ENCODE measurements around the gene ESPN. TPM values are rescaled to one million over a fixed set of nuclear protein-coding genes. Genes with fewer than 3 reads are reported as not detected.
"Not testable (repeated sequence)": the region's sequence is repeated elsewhere in the genome, so short reads cannot be mapped to it uniquely, and the experiment has no call there.

The ESPN gene
- total RNA-seq, 4 donors from 2014 or later = 0.33 to 1.0 (median 1.0) TPM; not detected in 1

DNA sequence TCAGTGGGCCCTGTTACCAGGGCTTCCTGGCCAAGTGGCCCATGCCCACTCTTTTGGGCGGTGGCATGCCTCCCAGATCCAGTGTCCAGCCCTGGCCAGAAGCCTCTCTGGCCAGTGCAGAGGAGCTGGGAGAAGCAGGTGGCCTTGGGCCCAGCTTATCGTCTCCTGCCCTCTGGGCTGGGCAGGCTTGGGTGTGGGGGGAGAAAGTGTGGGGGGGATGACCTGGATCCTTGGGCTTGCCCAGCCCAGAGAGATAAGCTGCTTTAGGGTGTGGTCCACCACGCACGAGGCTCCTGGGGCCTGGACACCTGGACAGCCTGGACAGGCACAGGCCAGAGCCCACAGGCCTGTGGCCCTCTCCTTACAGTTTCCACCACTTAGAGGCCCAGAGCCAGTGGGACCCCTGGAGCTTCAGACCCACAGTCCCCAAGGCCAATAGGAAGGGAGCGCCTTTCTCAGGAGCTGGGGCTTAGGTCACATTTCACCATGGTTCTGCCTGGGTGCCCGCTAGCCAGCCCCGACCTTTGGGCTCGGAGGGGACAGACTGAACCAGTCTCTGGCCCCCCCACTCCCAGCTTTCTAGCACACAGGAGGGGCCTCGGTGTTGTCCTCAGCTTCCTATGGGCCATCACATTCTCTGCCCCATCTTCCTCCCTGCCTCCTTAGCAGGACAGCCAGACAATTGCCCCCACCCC lies 1.8 kb downstream of the ESPN start:
- WGBS = 87% methylated on average over 8 of the region's 9 CpGs
- Histone ChIP-seq H3K36me3 (no peaks in the 10 kb centered on the region), H3K27ac (replicated peaks in 1 of 4) (no peak overlapping the region), H3K4me1 (peaks cover 24 to 29% (median 28%) of the 10 kb centered on the region in 4 donors), H3K27me3 (peaks cover 0 to 100% (median 47%) of the 10 kb centered on the region in 4 donors), H3K4me3 (no peak overlapping the region), H3K9me3 (no peaks in the 10 kb centered on the region)
- no peak for TF ChIP-seq POLR2A (IDR thresholded peaks at IDR 0.05; ENCODE audit: low read depth)
- DNase-seq (ENCODE audit: extremely low spot score) = no peak
- intact Hi-C loops (cut with DNase I) = no loop called here

DNA sequence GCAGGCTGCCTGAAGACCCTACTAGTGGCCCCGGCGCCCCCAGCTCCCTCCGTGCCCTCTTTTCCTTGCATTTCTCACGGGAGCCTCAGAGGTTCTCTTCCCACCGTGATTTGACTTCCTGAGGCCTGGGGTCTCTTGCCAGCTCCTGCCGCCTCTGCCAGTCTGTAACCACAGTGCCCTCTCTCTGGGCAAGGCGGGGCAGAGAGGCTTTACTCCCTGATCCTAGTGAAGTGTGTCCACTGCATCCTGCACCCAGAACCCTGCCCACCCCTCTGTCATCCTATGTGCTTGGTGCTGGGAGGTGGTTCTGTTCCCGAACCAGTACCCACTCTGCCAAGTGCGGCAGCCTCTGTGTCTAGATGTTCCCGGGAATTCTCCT lies 2.4 kb downstream of the ESPN start:
- intact Hi-C loops (cut with DNase I) = no loop called here
- no peak for TF ChIP-seq POLR2A (IDR thresholded peaks at IDR 0.05; ENCODE audit: low read depth)
- TF ChIP-seq, protein P1, sequence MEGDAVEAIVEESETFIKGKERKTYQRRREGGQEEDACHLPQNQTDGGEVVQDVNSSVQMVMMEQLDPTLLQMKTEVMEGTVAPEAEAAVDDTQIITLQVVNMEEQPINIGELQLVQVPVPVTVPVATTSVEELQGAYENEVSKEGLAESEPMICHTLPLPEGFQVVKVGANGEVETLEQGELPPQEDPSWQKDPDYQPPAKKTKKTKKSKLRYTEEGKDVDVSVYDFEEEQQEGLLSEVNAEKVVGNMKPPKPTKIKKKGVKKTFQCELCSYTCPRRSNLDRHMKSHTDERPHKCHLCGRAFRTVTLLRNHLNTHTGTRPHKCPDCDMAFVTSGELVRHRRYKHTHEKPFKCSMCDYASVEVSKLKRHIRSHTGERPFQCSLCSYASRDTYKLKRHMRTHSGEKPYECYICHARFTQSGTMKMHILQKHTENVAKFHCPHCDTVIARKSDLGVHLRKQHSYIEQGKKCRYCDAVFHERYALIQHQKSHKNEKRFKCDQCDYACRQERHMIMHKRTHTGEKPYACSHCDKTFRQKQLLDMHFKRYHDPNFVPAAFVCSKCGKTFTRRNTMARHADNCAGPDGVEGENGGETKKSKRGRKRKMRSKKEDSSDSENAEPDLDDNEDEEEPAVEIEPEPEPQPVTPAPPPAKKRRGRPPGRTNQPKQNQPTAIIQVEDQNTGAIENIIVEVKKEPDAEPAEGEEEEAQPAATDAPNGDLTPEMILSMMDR (IDR thresholded peaks at IDR 0.05) = no peak
- no peak for TF ChIP-seq EP300 (IDR thresholded peaks at IDR 0.05)
- no peak for TF ChIP-seq POLR2AphosphoS5 (IDR thresholded peaks at IDR 0.05)
- 92% methylated on average over 10 of the region's 10 CpGs for whole genome bisulfite sequencing
- no peak overlapping the region for H3K27ac ChIP-seq (replicated peaks in 1 of 4)
- H3K4me3 ChIP-seq = no peak overlapping the region
- peaks cover 0 to 97% (median 47%) of the 10 kb centered on the region in 4 donors for H3K27me3 ChIP-seq
- H3K9me3 ChIP-seq = no peaks in the 10 kb centered on the region
- no peak for DNase-seq (ENCODE audit: extremely low spot score)
- H3K4me1 ChIP-seq = peaks cover 24 to 29% (median 28%) of the 10 kb centered on the region in 4 donors
- H3K36me3 ChIP-seq = no peaks in the 10 kb centered on the region

DNA sequence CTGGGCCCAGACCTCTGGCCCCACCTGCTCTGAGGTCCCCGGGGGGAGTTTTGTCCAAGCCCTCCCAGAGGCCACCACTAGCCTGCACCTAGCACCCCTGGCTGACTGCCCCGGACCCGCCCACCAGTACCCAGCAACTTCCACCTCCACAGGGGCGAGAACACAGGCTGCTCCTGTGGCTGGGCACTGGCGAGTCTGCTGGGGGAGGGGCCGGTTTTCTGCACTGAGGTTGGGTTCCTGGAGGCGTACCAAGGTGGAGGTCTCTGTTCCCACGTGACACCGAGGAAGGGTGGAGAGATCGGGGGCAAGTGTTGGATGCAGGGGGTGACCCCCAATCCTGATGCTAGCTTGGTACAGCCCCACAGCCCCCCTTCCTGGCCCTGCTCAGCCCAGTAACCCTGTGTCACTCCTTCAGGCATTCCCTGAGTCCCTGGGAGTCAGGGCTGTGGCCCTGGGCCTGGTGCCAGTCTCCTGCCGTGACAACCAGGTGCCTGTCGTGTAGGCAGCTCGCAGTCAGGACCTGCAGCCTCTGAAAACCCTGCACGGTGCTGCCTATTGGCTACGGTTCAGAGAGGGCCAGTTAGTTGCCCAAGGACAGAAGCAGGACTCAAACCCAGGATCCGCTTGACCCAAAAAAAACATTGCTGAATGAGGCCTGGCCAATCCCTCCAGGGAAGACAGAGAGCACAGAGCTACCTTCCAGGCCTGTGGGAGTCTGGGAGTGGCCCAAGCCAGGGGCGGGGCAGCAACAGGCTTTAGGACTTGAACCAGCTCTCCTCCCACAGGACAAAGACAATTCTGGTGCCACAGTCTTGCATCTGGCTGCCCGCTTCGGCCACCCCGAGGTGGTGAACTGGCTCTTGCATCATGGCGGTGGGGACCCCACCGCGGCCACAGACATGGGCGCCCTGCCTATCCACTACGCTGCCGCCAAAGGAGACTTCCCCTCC lies 3.1 kb downstream of the ESPN start:
- WGBS = 76% methylated on average over 16 of the region's 26 CpGs
- intact Hi-C loops (cut with DNase I) = no loop called here
- no peaks in the 10 kb centered on the region for H3K36me3 ChIP-seq
- peaks cover 23 to 29% (median 27%) of the 10 kb centered on the region in 4 donors for H3K4me1 ChIP-seq
- H3K4me3 ChIP-seq = no peak overlapping the region
- no peaks in the 10 kb centered on the region for H3K9me3 ChIP-seq
- DNase-seq (ENCODE audit: extremely low spot score) = no peak
- H3K27me3 ChIP-seq = peaks cover 0 to 91% (median 46%) of the 10 kb centered on the region in 4 donors
- no peak for TF ChIP-seq EP300 (IDR thresholded peaks at IDR 0.05)
- no peak for TF ChIP-seq POLR2AphosphoS5 (IDR thresholded peaks at IDR 0.05)
- H3K27ac ChIP-seq (replicated peaks in 1 of 4) = no peak overlapping the region

DNA sequence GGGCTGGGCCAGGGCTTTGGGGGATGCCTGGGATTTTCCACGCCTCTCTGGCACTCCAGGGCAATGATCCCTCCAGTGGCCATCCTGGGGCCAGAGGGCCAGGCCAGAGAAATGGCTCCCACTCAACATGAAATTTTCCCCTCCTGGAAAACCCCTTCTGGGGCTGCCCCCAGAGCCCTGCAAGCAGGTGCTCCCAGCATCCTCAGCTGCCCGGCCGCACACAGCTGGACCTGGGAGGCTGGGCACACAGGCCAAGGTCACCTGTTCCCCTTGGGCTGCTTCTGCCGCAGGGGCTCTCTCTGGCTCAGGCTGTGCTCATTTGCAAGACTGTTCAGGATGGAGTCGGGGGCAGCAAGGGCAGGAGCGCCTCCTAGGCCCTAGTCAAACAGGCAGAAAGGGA lies 3.9 kb downstream of the ESPN start:
- H3K9me3 ChIP-seq; H3K4me3 ChIP-seq; DNase-seq (ENCODE audit: extremely low spot score); intact Hi-C loops (cut with DNase I); H3K36me3 ChIP-seq; H3K27ac ChIP-seq (replicated peaks in 1 of 4): not testable (repeated sequence)
- H3K27me3 ChIP-seq = peaks cover 0 to 84% (median 43%) of the 10 kb centered on the region in 4 donors
- 100% methylated on average over 3 of the region's 6 CpGs for WGBS
- peaks cover 16 to 21% (median 20%) of the 10 kb centered on the region in 4 donors for H3K4me1 ChIP-seq

DNA sequence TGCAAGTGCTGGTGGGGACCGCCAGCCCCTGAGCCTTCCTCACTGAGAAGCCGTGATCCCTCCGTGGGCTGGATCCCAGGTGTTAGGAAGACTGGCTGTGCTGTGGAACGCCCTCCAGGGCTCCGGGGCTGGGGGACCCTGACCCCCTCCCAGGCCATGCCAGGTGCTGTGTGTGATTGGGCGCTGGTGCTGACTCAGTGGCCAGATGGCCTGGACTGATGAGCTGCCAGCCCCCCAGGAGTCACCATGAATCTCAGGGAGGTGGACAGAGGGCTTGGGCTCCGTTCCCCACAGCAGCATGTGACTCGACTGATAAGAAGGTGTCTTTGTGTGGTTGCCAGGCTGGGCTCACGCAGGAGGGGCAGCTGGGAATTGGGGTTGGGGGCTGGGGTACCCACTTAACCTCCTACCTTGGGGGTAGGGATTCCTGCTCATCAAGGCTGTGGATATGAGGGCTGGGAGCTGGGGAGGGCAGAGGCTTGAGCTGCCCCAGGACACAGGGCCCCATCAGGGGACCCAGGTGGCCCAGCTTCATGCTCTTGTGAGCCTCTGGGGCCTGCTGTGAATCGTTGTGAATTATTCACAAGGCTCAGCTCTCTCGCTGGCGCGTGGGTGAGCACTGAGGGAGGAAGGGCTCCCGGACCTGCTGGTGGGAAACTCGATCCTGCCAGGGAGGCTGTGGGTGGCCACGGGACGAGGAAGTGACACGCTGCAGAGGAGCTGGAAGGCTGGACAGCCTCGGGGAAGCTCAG lies 5.3 kb downstream of the ESPN start:
- WGBS = no CpG with 5 or more reads among the region's 19 CpGs
- H3K4me3 ChIP-seq; H3K36me3 ChIP-seq; H3K4me1 ChIP-seq; H3K9me3 ChIP-seq; H3K27ac ChIP-seq (replicated peaks in 1 of 4); intact Hi-C loops (cut with DNase I); DNase-seq (ENCODE audit: extremely low spot score): not testable (repeated sequence)
- peaks cover 0 to 70% (median 31%) of the 10 kb centered on the region in 4 donors for H3K27me3 ChIP-seq

DNA sequence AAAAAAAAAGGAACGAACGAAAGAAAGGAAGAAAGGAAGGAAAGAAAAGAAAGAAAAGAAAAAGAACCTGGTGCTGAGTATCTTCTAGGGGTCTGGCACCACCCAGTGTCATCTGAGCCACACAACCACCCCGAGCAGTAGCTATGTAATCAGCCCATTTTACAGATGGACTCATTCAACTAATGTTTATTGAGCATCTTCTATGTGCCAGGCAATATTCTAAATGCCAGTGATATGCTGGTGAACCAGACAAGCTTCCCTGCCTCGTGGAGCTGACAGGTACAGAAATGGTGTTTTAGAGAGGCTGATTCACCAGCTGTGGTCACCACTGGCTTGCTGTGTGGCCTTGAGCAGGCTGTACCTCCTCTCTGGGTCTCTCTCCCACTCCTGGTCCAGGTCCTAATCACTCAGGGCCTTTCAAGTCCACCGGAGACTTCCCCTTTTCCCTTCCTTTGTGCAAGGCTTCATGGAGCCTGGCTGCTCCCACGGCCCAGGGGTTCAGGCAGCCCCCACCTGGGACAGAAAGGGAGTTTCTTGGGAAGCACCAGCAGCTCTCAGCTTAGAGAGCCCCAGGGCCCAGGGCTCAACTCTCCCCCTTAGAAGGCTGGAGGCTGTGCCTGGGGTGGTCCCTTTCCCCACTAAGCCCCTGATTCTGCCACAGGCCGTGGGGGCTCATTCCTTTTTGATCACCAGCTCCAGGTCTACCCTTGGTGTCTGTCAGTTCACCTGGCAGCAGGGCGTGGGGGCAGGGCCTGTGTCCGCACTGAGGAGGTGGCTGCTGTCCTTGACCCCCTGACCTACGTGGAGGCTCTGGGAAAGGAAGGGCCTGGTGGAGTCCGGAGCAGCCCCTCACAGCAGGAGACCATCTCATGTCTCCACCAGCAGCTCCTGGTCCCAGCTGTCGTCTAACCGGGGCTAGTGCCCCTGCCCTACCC lies 7.3 kb downstream of the ESPN start:
- H3K9me3 ChIP-seq; H3K4me3 ChIP-seq; H3K27ac ChIP-seq (replicated peaks in 1 of 4); H3K4me1 ChIP-seq; intact Hi-C loops (cut with DNase I); H3K36me3 ChIP-seq; DNase-seq (ENCODE audit: extremely low spot score): not testable (repeated sequence)
- peaks cover 0 to 62% (median 13%) of the 10 kb centered on the region in 4 donors for H3K27me3 ChIP-seq
- WGBS = 78% methylated on average over 10 of the region's 13 CpGs
